HepG2 (cell line): Measurements from ENCODE around the gene CCDC158. TPM values are rescaled to one million over a fixed set of nuclear protein-coding genes. Genes with fewer than 3 reads are reported as not detected.

Source experiments
- CCAR2 ChIP-seq: fragments of 200-400 bp; formaldehyde crosslinking; optimal IDR thresholded peaks from 2 replicates; pipeline ENCODE3; 2018; ENCODE audit warnings: low read depth, mild to moderate bottlenecking, low read length, moderate library complexity
- CREB1 ChIP-seq, 2 experiments: fragments of 450-650 bp in 1 of 2; IDR thresholded peaks; 2 replicates each; pipeline ENCODE4 v1.6.1; 2016 to 2017; ENCODE audit warnings: control low read depth in 1 of 2, mild to moderate bottlenecking in 1 of 2, missing compliant biosample characterization in 1 of 2, missing genetic modification characterization in 1 of 2
- DNMT3B ChIP-seq: conservative IDR thresholded peaks from 2 replicates; pipeline ENCODE4 v1.6.1; 2016; ENCODE audit warnings: missing biosample characterization, control low read depth
- FOXA3 ChIP-seq: IDR thresholded peaks from 2 replicates; pipeline ENCODE4 v1.6.1; 2016; ENCODE audit warnings: missing genetic modification reagents, missing compliant biosample characterization
- NFKBIZ ChIP-seq: IDR thresholded peaks from 2 replicates; pipeline ENCODE4 v1.6.1; 2018; ENCODE audit warnings: missing genetic modification reagents, missing compliant biosample characterization
- POLR2A ChIP-seq, 2 experiments: IDR thresholded peaks; 2 replicates each; pipeline ENCODE4 v1.6.1; 2011; ENCODE audit warnings: low read depth in 2 of 2, low read length in 2 of 2, mild to moderate bottlenecking in 1 of 2, moderate library complexity in 1 of 2; ENCODE audit not compliant: insufficient read depth in 1 of 2
- RELA ChIP-seq: sonication (generic); formaldehyde crosslinking; IDR thresholded peaks from 2 replicates; pipeline ENCODE4 v1.4.0; 2020; ENCODE audit warnings: missing genetic modification reagents
- RXRB ChIP-seq: IDR thresholded peaks from 2 replicates; pipeline ENCODE4 v1.6.1; 2016; ENCODE audit warnings: borderline replicate concordance, missing genetic modification reagents, missing compliant biosample characterization
- SNAI1 ChIP-seq: sonication (generic); formaldehyde crosslinking; IDR thresholded peaks from 2 replicates; pipeline ENCODE4 v1.5.0; 2020; ENCODE audit warnings: mild to moderate bottlenecking, missing genetic modification reagents, borderline replicate concordance
- TEAD3 ChIP-seq: optimal IDR thresholded peaks from 2 replicates; pipeline ENCODE3; 2016; ENCODE audit warnings: borderline replicate concordance
- ZBTB1 ChIP-seq: sonication (generic); formaldehyde crosslinking; IDR thresholded peaks from 2 replicates; pipeline ENCODE4 v1.4.0; 2020; ENCODE audit warnings: missing genetic modification reagents, borderline replicate concordance
- ZNF614 ChIP-seq: IDR thresholded peaks from 2 replicates; pipeline ENCODE4 v1.6.1; 2018; ENCODE audit warnings: missing biosample characterization, missing genetic modification reagents, inconsistent platforms, borderline replicate concordance
- ZNF703 ChIP-seq: sonication (generic); formaldehyde crosslinking; IDR thresholded peaks from 2 replicates; pipeline ENCODE4 v1.5.1; 2020; ENCODE audit warnings: missing genetic modification reagents, mild to moderate bottlenecking, moderate library complexity, borderline replicate concordance
- polyA plus RNA-seq, 8 experiments: library from polyadenylated mRNA; depleted of rRNA in 3 of 8; stranded (reverse) in 7 of 8; unstranded in 1 of 8; fragments of >200 nt; fragmentation: Illumina TruSeq in 4 of 8; extraction: Trizol in 4 of 8; gene quantifications; 2 replicates each; pipeline versions ENCODE4 v1.2.1 to v1.2.3, GENCODE V29; 2011 to 2016; ENCODE audit warnings: low read depth in 4 of 8, missing spikeins in 1 of 8, mixed read lengths in 1 of 8; ENCODE audit not compliant: insufficient read depth in 1 of 8
- total RNA-seq, 5 experiments: library from RNA; depleted of rRNA; stranded (reverse); fragments of >200 nt; fragmentation: Illumina TruSeq; extraction: Trizol; gene quantifications; 2 replicates each; pipeline ENCODE4 v1.2.3, GENCODE V29; 2016; ENCODE audit warnings: low read depth in 1 of 5
- TF ChIP-seq, protein P1 (sequence below): sonication (generic); formaldehyde crosslinking; IDR thresholded peaks from 2 replicates; pipeline ENCODE4 v1.8.1; 2022; ENCODE audit warnings: low read depth, mild to moderate bottlenecking, missing genetic modification reagents
- TF ChIP-seq, protein P2 (sequence below): IDR thresholded peaks from 2 replicates; pipeline ENCODE4 v1.4.0; 2020; ENCODE audit warnings: mild to moderate bottlenecking, missing genetic modification reagents
- TF ChIP-seq, protein P3 (sequence below): sonication (generic); formaldehyde crosslinking; IDR thresholded peaks from 2 replicates; pipeline ENCODE4 v1.4.0; 2020; ENCODE audit warnings: low read depth, missing genetic modification reagents

The CCDC158 gene
- total and polyA plus RNA-seq, 2 of the 13 experiments (the other 11 are each of a cell fraction or from before 2014, with no cell fraction given), result not detected

DNA sequence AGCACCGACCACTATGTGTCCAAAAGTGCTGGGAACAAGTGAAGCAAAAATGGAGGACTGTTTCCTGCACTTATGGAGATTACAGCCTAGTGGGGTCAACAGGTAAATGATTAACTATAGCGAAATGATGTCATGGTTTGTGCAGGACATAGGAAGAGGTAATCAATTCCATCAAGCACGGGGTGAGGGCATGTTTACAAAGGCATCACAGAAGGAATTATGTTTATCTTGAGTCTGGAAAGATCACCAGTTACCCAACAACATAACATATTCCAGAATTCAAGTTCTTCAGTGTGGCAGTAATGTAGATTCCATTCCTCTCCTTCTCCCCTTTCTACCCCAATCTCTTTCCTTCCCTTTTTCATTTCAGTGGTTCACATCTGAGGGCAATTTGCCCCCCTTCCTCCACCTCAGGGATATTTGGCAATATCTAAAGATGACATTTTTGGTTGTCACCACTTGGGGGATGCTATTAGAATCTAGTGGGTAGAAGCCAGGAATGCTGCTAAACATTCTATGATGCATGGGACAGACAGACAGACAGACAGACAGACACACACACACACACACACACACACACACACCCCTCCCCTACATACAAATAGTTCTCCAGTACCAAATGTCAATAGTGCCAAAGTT is 145.3 kb downstream of the CCDC158 start (continued):
- TF ChIP-seq, protein P1, sequence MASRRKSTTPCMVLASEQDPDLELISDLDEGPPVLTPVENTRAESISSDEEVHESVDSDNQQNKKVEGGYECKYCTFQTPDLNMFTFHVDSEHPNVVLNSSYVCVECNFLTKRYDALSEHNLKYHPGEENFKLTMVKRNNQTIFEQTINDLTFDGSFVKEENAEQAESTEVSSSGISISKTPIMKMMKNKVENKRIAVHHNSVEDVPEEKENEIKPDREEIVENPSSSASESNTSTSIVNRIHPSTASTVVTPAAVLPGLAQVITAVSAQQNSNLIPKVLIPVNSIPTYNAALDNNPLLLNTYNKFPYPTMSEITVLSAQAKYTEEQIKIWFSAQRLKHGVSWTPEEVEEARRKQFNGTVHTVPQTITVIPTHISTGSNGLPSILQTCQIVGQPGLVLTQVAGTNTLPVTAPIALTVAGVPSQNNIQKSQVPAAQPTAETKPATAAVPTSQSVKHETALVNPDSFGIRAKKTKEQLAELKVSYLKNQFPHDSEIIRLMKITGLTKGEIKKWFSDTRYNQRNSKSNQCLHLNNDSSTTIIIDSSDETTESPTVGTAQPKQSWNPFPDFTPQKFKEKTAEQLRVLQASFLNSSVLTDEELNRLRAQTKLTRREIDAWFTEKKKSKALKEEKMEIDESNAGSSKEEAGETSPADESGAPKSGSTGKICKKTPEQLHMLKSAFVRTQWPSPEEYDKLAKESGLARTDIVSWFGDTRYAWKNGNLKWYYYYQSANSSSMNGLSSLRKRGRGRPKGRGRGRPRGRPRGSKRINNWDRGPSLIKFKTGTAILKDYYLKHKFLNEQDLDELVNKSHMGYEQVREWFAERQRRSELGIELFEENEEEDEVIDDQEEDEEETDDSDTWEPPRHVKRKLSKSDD, result no peak
- TF ChIP-seq CREB1 (IDR thresholded peaks at IDR 0.05), result 0 out of 2 replicates have a peak, but pooled peaks have one; percentile 48
- peak; percentile 63 for TF ChIP-seq CREB1 (CRISPR knock-in tag; IDR thresholded peaks at IDR 0.05)
- TF ChIP-seq ZBTB1 (CRISPR knock-in tag), result no peak
- TF ChIP-seq, protein P2, sequence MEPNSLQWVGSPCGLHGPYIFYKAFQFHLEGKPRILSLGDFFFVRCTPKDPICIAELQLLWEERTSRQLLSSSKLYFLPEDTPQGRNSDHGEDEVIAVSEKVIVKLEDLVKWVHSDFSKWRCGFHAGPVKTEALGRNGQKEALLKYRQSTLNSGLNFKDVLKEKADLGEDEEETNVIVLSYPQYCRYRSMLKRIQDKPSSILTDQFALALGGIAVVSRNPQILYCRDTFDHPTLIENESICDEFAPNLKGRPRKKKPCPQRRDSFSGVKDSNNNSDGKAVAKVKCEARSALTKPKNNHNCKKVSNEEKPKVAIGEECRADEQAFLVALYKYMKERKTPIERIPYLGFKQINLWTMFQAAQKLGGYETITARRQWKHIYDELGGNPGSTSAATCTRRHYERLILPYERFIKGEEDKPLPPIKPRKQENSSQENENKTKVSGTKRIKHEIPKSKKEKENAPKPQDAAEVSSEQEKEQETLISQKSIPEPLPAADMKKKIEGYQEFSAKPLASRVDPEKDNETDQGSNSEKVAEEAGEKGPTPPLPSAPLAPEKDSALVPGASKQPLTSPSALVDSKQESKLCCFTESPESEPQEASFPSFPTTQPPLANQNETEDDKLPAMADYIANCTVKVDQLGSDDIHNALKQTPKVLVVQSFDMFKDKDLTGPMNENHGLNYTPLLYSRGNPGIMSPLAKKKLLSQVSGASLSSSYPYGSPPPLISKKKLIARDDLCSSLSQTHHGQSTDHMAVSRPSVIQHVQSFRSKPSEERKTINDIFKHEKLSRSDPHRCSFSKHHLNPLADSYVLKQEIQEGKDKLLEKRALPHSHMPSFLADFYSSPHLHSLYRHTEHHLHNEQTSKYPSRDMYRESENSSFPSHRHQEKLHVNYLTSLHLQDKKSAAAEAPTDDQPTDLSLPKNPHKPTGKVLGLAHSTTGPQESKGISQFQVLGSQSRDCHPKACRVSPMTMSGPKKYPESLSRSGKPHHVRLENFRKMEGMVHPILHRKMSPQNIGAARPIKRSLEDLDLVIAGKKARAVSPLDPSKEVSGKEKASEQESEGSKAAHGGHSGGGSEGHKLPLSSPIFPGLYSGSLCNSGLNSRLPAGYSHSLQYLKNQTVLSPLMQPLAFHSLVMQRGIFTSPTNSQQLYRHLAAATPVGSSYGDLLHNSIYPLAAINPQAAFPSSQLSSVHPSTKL (CRISPR knock-in tag), result peak; percentile 91
- peak; percentile 95 for TF ChIP-seq FOXA3 (CRISPR knock-in tag)
- TF ChIP-seq, protein P3, sequence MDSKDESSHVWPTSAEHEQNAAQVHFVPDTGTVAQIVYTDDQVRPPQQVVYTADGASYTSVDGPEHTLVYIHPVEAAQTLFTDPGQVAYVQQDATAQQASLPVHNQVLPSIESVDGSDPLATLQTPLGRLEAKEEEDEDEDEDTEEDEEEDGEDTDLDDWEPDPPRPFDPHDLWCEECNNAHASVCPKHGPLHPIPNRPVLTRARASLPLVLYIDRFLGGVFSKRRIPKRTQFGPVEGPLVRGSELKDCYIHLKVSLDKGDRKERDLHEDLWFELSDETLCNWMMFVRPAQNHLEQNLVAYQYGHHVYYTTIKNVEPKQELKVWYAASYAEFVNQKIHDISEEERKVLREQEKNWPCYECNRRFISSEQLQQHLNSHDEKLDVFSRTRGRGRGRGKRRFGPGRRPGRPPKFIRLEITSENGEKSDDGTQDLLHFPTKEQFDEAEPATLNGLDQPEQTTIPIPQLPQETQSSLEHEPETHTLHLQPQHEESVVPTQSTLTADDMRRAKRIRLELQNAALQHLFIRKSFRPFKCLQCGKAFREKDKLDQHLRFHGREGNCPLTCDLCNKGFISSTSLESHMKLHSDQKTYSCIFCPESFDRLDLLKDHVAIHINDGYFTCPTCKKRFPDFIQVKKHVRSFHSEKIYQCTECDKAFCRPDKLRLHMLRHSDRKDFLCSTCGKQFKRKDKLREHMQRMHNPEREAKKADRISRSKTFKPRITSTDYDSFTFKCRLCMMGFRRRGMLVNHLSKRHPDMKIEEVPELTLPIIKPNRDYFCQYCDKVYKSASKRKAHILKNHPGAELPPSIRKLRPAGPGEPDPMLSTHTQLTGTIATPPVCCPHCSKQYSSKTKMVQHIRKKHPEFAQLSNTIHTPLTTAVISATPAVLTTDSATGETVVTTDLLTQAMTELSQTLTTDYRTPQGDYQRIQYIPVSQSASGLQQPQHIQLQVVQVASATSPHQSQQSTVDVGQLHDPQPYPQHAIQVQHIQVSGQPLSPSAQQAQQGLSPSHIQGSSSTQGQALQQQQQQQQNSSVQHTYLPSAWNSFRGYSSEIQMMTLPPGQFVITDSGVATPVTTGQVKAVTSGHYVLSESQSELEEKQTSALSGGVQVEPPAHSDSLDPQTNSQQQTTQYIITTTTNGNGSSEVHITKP (CRISPR knock-in tag), result peak; percentile 40; the same call in 1 of the 2 replicates
- TF ChIP-seq CCAR2, result no peak
- peak; percentile 75 for TF ChIP-seq RXRB (CRISPR knock-in tag)
- TF ChIP-seq SNAI1 (CRISPR knock-in tag), result no peak
- peak; percentile 93; the same call in 1 of the 2 replicates for TF ChIP-seq ZNF614 (CRISPR knock-in tag)
- TF ChIP-seq RELA, result no peak
- TF ChIP-seq DNMT3B (CRISPR knock-in tag), result no peak
- 0 out of 2 replicates have a peak, but pooled peaks have one; percentile 38 for TF ChIP-seq NFKBIZ (CRISPR knock-in tag)
- TF ChIP-seq POLR2A (IDR thresholded peaks at IDR 0.05; ENCODE audit: insufficient read depth in 1 of 2, low read depth in 2 of 2, low read length in 2 of 2), result no peak
- no peak for TF ChIP-seq ZNF703 (CRISPR knock-in tag)
- TF ChIP-seq TEAD3, result peak; percentile 51
